Keratinocyte (primary cell): ENCODE results near the gene ZMIZ1. TPM values are rescaled to one million over a fixed set of nuclear protein-coding genes. Genes with fewer than 3 reads are reported as not detected.

Source experiments
- DNase-seq: peaks from one replicate; pipeline ENCODE4 v3.0.0-alpha.2; 2011; ENCODE audit warnings: low read depth, missing footprints, low spot score
- FAIRE-seq: peaks from 2 replicates; lab custom pipeline; 2011; peaks lifted over from hg19 to GRCh38; lab: Jason Lieb, UNC
- H2AFZ ChIP-seq: 2 replicates; pipeline ENCODE4 v1.6.0; 2012; ENCODE audit warnings: low read length, control low read depth, inconsistent platforms; ENCODE audit not compliant: control insufficient read depth
- H3K27ac ChIP-seq: 2 replicates; pipeline ENCODE4 v1.5.1; 2011; ENCODE audit warnings: low read length; ENCODE audit not compliant: control insufficient read depth, insufficient read depth
- H3K27me3 ChIP-seq: 3 replicates; pipeline ENCODE4 v1.6.0; 2011; ENCODE audit warnings: low read length; ENCODE audit not compliant: control insufficient read depth, insufficient read depth; ENCODE audit errors: extremely low read depth
- H3K36me3 ChIP-seq, 2 experiments: 2 replicates in 1 of 2; 3 replicates in 1 of 2; pipeline ENCODE4 v1.5.1; 2011; ENCODE audit warnings: low read length in 2 of 2, mild to moderate bottlenecking in 1 of 2; ENCODE audit not compliant: control insufficient read depth in 2 of 2, insufficient read depth in 2 of 2; ENCODE audit errors: extremely low read depth in 1 of 2
- H3K4me1 ChIP-seq: 3 replicates; pipeline ENCODE4 v1.5.1; 2011; ENCODE audit warnings: low read length; ENCODE audit not compliant: control insufficient read depth, insufficient read depth; ENCODE audit errors: extremely low read depth
- H3K4me2 ChIP-seq: 3 replicates; pipeline ENCODE4 v1.6.0; 2011; ENCODE audit warnings: low read depth, low read length; ENCODE audit not compliant: control insufficient read depth, insufficient read depth; ENCODE audit errors: extremely low read depth
- H3K4me3 ChIP-seq, 3 experiments: fragments of 200-600 bp in 1 of 3; sonication (generic) in 1 of 3; 2 replicates in 2 of 3; 3 replicates in 1 of 3; pipeline ENCODE4 v1.5.1; 2011 to 2016; ENCODE audit warnings: low read length in 3 of 3, mild to moderate bottlenecking in 3 of 3, control low read depth in 2 of 3, inconsistent platforms in 1 of 3, low read depth in 1 of 3, mixed read lengths in 1 of 3, mixed run types in 1 of 3, moderate library complexity in 1 of 3; ENCODE audit not compliant: control insufficient read depth in 2 of 3, insufficient read depth in 2 of 3; ENCODE audit errors: extremely low read depth in 1 of 3
- H3K79me2 ChIP-seq: 2 replicates; pipeline ENCODE4 v1.6.0; 2012; ENCODE audit warnings: low read length; ENCODE audit not compliant: control insufficient read depth, insufficient read depth
- H3K9ac ChIP-seq: 3 replicates; pipeline ENCODE4 v1.6.0; 2011; ENCODE audit warnings: low read length; ENCODE audit not compliant: control insufficient read depth, insufficient read depth; ENCODE audit errors: extremely low read depth
- H3K9me1 ChIP-seq: 3 replicates; pipeline ENCODE4 v1.6.0; 2011; ENCODE audit warnings: low read length; ENCODE audit not compliant: control insufficient read depth, insufficient read depth; ENCODE audit errors: extremely low read depth
- H3K9me3 ChIP-seq: 2 replicates; pipeline ENCODE4 v1.5.1; 2012; ENCODE audit warnings: low read depth, low read length; ENCODE audit not compliant: control insufficient read depth
- H4K20me1 ChIP-seq: 3 replicates; pipeline ENCODE4 v1.6.0; 2011; ENCODE audit warnings: low read length; ENCODE audit not compliant: control insufficient read depth, insufficient read depth; ENCODE audit errors: extremely low read depth
- EZH2 ChIP-seq: IDR thresholded peaks from one replicate; pipeline ENCODE4 v1.6.1; 2012; ENCODE audit warnings: inconsistent platforms, mild to moderate bottlenecking, low read length, moderate library complexity
- dilution Hi-C: fragments of 300-500 bp; cut with MboI; formaldehyde crosslinking; loops from one replicate; pipeline ENCODE4 v1.7.0; 2020; ENCODE audit warnings: low sequenced_read_pairs; ENCODE audit not compliant: extremely low pct_ligation_motif_present
- polyA plus RNA-seq, 5 experiments: library from polyadenylated mRNA; depleted of rRNA in 3 of 5; stranded (reverse) in 3 of 5; stranded (forward) in 1 of 5; unstranded in 1 of 5; fragments of >200 nt; gene quantifications; 1 replicate in 1 of 5; 2 replicates in 3 of 5; 3 replicates in 1 of 5; pipeline versions ENCODE4 v1.2.1 to v1.2.3, GENCODE V29; 2011 to 2012; ENCODE audit warnings: missing spikeins in 2 of 5, low read depth in 1 of 5, low replicate concordance in 1 of 5
- TF ChIP-seq, protein P1 (sequence below), 3 experiments: IDR thresholded peaks in 1 of 3; conservative IDR thresholded peaks in 1 of 3; optimal IDR thresholded peaks in 1 of 3; 2 replicates in 2 of 3; 3 replicates in 1 of 3; pipeline versions ENCODE3 to v1.5.1; 2011; ENCODE audit warnings: low read length in 3 of 3, mild to moderate bottlenecking in 3 of 3, moderate library complexity in 2 of 3, control low read depth in 1 of 3, inconsistent platforms in 1 of 3; ENCODE audit not compliant: insufficient read depth in 2 of 3; ENCODE audit errors: extremely low read depth in 1 of 3

Gene ZMIZ1
- polyA plus RNA-seq, 1 donor (not counting 4 experiments of a cell fraction or from before 2014, with no cell fraction given) = 1.8 TPM

DNA sequence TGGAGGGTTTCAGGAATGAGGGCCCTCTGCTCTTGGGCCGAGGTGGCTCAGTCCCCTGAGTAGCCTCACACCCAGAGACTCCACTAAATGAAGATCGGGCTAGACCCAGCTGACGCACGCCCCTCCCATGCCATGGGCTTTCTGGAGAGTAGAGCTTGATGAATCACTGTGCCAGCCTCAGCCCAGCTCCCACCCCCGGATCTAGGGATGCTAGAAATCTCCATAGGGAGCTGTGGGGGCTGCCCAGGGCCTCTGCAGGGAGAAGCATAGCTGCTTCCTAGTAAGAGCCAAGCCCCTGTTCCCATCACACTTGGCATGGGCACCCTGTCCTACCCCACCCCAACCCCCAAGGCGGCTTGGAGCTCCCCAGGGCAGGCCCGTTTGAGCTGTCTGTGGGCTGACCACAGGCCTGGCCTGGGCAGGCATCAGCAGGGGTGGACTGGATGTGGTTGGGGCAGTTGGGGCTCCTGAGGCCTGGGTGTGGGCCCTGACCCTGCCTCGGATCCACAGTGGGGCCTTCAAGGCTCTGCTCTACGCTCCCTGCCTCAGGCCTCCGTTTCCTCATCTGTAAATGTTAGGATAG, 121.2 kb downstream of the ZMIZ1 start:
- H3K36me3 ChIP-seq = peaks cover 3 to 5% of the 10 kb centered on the region in 2 experiments
- H3K27ac ChIP-seq = no peak overlapping the region
- H3K4me1 ChIP-seq = peaks cover 24% of the 10 kb centered on the region
- H4K20me1 ChIP-seq = no peaks in the 10 kb centered on the region
- H3K4me2 ChIP-seq = peak overlapping the region; percentile 38
- dilution Hi-C loops = no loop called here
- H3K9ac ChIP-seq = no peak overlapping the region
- no peaks in the 10 kb centered on the region for H3K79me2 ChIP-seq
- no peaks in the 10 kb centered on the region for H3K9me3 ChIP-seq
- no peak overlapping the region for H2AFZ ChIP-seq
- no peak for TF ChIP-seq EZH2
- TF ChIP-seq, protein P1, sequence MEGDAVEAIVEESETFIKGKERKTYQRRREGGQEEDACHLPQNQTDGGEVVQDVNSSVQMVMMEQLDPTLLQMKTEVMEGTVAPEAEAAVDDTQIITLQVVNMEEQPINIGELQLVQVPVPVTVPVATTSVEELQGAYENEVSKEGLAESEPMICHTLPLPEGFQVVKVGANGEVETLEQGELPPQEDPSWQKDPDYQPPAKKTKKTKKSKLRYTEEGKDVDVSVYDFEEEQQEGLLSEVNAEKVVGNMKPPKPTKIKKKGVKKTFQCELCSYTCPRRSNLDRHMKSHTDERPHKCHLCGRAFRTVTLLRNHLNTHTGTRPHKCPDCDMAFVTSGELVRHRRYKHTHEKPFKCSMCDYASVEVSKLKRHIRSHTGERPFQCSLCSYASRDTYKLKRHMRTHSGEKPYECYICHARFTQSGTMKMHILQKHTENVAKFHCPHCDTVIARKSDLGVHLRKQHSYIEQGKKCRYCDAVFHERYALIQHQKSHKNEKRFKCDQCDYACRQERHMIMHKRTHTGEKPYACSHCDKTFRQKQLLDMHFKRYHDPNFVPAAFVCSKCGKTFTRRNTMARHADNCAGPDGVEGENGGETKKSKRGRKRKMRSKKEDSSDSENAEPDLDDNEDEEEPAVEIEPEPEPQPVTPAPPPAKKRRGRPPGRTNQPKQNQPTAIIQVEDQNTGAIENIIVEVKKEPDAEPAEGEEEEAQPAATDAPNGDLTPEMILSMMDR (optimal IDR thresholded peaks at IDR 0.05 in 1 of 3, IDR thresholded peaks at IDR 0.05 in 1 of 3, conservative IDR thresholded peaks at IDR 0.05 in 1 of 3; ENCODE audit: extremely low read depth in 1 of 3, insufficient read depth in 2 of 3, low read length in 3 of 3) = no peak
- H3K4me3 ChIP-seq = no peak overlapping the region
- DNase-seq (no peak), FAIRE-seq (peak; percentile 5)
- H3K9me1 ChIP-seq = no peaks in the 10 kb centered on the region
- H3K27me3 ChIP-seq = no peaks in the 10 kb centered on the region

DNA sequence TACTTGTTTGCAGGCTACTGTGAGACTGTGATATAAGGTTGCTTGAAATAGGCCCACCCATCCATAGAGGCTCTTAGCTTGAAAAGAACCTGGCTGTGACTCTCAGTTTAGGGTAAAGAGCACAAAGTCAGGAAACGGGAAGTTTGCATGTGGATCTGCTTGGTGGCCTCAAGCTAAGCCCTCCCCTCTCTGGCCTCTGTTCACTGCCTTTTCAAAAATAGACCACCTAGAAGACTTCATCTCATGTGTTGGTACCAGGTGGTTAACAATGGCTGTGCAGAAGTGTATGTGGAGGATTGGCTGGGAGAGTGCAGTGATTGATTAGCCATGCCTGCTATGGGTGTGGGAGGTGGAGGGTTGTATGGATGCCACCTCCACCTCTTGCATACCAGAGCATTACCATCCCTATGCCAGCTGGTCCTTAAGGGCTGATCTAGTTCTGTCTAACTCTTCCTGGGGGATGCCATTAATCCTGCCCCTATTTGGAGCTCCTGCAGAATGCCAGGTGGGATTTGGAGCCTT, 122.0 kb downstream of the ZMIZ1 start:
- Histone ChIP-seq H2AFZ (no peak overlapping the region), H3K9me3 (no peaks in the 10 kb centered on the region), H3K79me2 (no peaks in the 10 kb centered on the region), H3K9ac (no peak overlapping the region), H3K4me2 (no peak overlapping the region), H3K27ac (no peak overlapping the region), H3K27me3 (no peaks in the 10 kb centered on the region), H3K36me3 (peaks cover 3 to 4% of the 10 kb centered on the region in 2 experiments), H3K9me1 (no peaks in the 10 kb centered on the region), H3K4me3 (no peak overlapping the region), H3K4me1 (peaks cover 29% of the 10 kb centered on the region), H4K20me1 (no peaks in the 10 kb centered on the region)
- TF ChIP-seq, protein P1 (optimal IDR thresholded peaks at IDR 0.05 in 1 of 3, IDR thresholded peaks at IDR 0.05 in 1 of 3, conservative IDR thresholded peaks at IDR 0.05 in 1 of 3; ENCODE audit: extremely low read depth in 1 of 3, insufficient read depth in 2 of 3, low read length in 3 of 3) = no peak
- TF ChIP-seq EZH2 = no peak
- DNase-seq (no peak), FAIRE-seq (no peak)
- dilution Hi-C loops = no loop called here
